ENCODE results near the gene AUTS2.

- TF ChIP-seq CTCF (IDR thresholded peaks at IDR 0.05; ENCODE audit: poor library complexity, severe bottlenecking): no peak
- no peak for TF ChIP-seq POLR2AphosphoS5 (IDR thresholded peaks at IDR 0.05)
- no peak for TF ChIP-seq TAF1 (IDR thresholded peaks at IDR 0.05; ENCODE audit: low read depth)
- no peak for TF ChIP-seq EZH2 (IDR thresholded peaks at IDR 0.05; ENCODE audit: borderline replicate concordance, insufficient read depth, low read length, poor library complexity, severe bottlenecking)
Observed at GRCh38 chr7:70406186-70406949, 808.1 kb downstream of the AUTS2 start.
